ENCODE measurements around the gene FBXO34.
"Not testable (repeated sequence)": the region's sequence is repeated elsewhere in the genome, so short reads cannot be mapped to it uniquely, and the experiment has no call there.

The FBXO34 gene

DNA sequence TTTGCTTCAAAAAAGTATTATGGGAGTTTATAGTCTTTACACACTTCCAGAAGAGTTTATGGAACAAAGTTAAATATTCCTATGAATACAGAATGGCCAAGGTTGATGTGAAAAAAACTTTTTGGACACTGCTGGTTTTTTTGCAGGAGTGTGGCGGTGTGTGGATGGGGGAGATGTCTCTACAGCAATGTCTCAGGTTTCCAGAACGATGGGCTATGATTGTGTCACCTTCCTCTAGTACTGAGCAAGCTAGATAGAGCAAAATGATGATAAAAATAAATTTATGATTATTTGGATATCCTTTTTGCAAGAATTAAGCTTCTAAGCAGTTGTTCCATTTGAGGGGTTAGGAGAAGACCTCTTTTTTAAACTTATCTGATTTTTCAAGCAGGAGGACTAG lies 37.9 kb downstream of the FBXO34 start:
- no peak for DNase-seq (ENCODE audit: low spot score)

DNA sequence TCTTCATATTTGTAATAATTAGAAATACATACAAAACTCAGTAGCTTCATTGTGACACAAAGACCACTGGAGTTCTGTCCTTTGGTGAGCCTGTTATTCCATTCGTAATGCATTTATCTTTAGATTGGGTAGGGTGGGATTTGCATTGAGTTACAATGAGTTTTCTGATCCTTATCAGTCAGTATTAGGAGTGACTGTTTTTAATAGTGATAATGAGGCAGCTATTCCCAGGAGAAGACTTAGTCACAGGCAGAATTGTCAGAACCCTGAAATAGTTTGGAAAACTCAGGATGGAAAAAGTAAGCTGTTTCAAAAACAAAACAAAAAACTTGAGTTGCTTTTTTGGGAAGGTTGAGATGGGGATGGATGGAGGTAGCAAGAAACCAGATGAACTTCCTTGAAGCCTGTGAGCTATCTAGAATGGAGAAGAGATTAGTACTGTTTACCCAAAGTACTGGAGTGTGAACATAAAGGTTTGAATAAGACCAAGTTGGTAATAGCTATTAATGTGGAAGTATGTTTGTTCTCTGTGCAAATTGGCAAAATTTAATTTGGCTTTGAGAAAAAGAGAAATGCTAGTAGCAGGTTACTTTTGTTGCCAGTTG lies 38.6 kb downstream of the FBXO34 start:
- DNase-seq (ENCODE audit: low spot score): no peak

DNA sequence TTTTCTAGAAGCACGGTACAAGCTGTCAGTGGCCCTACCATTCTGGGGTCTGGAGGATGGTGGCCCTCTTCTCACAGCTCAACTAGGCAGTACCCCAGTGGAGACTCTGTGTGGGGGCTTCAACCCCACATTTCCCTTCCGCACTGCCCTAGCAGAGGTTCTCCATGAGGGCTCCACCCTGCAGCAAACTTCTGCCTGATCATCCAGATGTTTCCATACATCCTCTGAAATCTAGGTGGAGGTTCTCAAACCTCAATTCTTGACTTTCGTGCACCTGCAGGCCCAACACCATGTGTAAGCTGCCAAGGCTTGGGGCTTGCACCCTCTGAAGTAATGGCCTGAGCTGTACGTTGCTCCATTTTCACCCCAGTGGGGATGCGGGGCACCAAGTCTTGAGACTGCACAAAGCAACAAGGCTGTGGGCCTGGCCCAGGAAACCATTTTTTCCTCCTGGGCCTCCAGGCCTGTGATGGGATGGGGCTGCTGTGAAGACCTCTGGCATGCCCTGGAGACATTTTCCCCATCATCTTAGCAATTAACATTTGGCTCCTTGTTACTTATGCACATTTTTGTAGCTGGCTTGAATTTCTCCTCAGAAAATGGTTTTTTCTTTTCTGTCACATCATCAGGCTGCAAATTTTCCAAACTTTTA lies 41.3 kb downstream of the FBXO34 start:
- DNase-seq (ENCODE audit: low spot score): not testable (repeated sequence)

DNA sequence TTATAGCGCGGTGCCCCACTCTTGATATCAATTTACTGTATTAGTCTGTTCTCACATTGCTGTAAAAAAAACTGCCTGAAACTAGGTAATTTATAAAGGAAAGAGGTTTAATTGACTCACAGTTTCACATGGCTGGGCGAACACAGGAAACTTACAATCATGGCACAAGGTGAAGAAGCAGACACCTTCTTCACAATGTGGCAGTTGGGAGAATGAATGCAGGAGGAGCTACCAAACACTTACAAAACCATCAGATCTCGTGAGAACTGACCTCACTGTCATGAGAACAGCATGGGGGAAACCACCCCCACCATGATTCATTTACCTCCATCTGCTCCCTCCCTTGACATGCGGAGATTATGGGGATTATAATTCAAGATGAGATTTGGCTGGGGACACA lies 42.3 kb downstream of the FBXO34 start:
- DNase-seq (ENCODE audit: low spot score): no peak

DNA sequence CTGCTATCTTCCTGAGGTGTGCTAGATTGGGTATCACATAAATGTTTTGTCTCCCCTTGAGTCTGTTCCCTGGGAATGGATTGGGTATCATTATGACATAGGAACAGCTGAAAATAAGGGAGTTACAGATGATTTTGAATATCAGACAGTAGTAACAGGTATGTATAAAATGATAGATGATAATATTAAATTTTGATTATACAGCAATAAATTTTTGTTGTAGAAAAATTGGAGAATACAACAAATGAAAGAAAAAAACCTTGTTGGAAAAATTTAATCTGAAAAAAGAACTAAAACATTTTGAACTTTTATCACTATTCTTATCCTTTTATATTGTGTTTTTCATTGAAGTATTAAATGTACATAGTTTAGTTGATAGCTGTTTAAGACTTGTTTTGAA lies 43.2 kb downstream of the FBXO34 start:
- DNase-seq (ENCODE audit: low spot score): no peak

DNA sequence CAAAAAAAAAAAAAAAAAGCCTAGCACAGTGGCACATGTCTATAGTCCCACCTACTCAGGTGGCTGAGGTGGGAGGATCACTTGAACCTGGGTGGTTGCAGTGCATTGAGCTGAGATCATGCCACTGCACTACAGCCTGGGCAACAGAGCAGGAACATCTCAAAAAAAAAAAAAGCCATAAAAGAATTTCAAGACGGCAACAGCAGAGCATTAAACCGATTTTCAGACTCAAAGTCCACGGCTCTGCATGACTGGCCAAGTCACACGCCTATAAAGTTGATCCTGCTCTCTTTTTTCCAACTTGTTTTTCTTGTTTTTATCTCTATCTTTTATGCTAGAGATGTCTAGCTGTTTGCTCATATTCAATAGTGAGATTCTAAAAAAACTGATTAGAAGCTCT lies 45.3 kb downstream of the FBXO34 start:
- DNase-seq (ENCODE audit: low spot score): no peak

DNA sequence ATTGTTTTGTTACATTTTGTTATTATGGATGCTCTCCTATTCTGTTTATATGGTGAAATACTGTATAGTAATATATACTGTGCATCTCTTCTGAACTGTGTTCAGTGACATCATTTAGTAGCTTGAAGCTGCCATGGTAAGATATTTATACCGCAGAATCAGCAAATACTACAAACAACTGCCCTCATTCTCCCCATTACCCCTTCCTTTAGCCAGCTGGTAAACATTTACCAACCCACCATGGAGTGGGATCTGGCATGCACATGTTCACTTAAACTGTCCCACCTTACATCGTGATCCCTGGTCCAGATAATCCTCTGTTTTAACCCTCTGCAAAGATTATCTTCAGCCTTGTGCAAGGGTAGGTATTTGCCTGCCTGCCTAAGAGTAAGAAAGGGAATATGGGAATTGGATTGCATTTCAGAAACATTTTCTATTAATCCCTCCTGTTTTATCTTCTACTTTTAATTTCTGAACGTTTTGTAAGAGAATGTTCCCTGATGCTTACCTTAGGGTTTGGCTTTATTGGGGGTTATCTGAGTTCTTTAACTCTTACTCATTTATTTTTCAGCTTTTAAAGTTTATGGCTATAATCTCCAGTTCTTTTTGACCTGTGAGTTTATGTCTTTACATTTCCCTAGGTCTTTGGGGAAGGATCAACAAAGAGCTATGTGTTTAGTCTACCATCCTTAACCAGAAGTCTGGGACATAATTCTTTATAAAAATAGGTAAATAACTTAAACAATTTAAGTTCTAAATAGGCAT lies 46.5 kb downstream of the FBXO34 start:
- DNase-seq (ENCODE audit: low spot score): no peak

DNA sequence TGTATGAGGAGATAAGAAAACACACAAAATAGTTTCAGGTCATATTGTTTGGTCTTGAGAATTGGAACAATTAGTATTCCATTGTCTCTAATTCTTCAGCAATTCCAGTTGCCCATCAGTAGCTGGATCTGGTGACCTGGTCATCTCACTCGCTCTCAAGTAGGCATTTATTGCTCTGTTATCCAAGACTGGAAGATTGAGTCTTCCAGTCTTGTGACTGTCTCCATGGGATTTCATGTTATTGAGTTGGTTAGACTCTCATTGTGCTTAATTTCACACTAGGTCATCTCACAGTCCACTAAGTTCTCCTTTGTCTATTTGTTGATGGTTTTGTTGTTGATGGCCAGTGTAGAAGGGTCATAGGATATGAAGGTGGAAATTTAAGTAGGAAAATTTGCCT lies 47.5 kb downstream of the FBXO34 start:
- no peak for DNase-seq (ENCODE audit: low spot score)

DNA sequence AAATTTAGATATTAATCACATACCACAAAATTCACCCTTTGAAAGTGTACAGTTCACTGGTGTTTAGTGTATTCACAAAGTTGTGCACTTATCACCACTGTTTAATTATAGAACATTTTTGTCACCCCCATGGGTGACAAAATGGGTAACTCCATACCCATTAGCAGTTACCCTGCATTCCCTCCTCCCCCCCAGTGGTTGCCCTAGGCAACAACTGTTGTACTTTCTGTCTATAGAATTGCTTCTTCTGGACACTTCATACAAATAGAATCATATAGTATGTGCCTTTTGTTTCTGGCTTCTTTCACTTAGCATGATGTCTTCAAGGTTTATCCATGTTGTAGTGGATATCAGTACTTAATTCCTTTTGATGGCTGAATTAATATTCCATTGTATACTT lies 52.7 kb downstream of the FBXO34 start:
- DNase-seq (ENCODE audit: low spot score): no peak

DNA sequence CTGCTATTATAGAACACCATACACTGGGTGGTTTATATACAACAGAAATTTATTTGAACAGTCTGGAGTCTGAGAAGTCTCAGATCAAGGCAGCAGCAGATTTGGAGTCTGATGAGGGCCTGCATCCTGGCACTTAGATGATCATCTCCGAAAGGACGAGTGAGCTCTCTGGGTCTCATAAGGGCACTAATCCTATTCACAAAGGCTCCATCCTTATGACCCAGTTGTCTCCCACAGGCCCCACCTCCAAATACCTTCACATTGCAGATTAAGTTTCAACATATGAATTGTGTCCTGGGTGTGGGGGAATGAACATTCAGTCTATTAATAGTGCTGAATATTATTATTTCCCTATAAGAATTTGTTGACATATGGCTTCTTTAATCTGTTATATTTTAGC lies 53.6 kb downstream of the FBXO34 start:
- DNase-seq (ENCODE audit: low spot score): no peak

DNA sequence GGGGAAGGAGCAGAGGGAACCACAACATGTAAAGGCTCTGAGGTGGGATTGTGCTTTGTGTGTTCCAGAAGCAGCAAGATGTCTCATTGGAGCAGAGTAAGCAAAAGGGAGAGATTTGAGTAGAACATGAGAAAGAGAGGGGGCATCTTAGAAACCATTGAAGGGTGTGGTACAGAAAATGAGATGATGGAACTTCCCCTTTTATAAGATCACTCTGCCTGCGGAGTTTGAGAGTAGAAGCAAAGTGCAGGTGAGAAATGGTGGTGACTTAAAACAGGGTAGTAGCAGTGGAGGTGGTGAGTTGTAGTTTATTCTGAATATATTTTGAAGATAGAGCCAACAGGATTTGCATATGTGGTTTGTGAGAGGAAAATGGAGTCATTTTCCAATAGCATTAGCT lies 56.0 kb downstream of the FBXO34 start:
- peak; percentile 12 for DNase-seq (ENCODE audit: low spot score)

DNA sequence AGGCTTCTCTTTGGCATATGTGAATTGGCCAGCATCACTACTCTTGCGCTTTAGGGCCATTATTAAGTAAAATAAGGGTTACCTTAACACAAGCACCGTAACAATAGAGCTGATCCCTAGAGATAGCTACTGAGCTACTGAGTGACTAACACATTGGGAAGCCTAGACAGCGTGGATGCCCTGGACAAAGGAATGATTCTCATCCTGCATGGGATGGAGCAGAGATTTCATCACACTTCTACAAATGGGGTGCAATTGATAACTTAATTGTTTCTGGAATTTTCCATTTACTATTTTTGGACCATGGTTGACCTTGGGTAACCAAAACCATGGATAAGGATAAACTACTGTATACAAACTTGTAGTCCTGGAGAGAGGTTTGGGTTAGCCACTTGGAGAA lies 57.1 kb downstream of the FBXO34 start:
- no peak for DNase-seq (ENCODE audit: low spot score)

DNA sequence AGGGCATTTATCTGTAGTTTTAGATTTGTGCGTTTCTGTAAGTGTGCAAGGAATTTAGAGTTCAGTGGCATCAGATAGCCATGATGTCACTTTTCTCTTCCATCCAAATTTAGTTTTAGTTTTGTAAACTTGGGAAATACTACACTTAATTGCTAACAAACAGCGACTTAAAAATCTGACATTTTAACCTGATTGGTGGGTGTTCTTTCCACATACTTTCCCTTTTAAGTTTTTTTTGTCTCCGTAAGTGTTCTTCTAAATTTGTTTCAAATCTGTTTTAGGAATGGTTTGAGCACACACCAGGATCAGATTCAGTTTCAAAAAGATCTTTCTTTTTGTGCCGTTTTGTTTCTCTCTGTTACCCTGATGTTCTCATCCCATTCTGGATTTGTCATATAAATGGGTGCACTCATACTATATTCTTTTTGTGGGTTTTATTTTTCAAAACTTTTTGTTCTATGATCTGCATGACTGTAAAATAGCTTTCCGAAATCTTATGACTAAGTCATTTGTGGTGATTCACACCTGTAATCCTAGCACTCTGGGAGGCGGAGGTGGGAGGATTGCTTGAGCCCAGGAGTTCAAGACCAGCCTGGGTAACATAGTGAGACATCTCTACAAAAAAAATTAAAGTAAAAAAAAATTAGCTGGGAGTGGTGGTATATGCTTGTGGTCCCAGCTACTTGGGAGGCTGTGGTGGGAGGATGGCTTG lies 58.9 kb downstream of the FBXO34 start:
- peak; percentile 11 for DNase-seq (ENCODE audit: low spot score)

DNA sequence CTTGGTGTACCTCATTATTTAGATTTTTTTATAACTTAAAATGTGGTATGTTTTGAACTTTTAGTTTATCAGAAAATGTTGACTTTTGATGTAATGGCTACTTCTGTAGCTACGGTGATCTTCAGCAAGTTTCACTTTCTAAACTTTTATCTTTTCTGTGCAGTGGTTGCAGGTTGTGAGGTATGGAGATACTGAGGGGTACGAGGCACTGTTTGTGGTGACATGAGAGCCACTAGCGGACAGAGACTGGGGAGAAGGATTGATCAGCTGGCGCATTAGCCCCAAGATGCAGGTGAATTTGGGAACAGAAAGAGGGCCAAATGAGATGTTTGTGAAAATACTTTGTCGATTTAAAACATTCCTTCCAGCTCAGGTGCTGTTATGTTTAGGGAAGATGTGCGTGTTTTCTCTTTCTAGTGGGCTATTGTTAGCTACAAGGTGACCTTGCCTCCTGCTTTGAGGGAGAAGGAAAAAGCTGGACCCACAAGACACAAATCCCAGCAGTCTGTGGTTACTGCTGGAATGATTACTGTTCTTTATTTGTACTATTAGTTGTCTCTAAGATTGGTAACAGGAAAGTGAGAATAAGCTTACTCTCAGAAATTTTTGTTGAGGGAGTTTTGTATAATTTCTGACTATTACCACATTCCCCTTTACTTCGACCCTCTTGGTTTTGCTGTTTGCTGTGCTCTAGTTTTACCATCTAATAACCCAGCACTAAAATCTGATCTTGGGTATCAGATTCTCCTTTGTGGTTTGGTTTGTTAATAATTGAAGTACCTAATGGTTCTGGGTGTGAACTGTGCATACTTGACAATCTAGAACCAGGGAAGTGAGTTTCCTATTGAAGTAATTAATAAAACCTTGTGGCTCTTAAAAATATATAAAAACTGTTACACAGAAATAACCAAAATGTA lies 61.7 kb downstream of the FBXO34 start:
- peak; percentile 26 for DNase-seq (ENCODE audit: low spot score)

DNA sequence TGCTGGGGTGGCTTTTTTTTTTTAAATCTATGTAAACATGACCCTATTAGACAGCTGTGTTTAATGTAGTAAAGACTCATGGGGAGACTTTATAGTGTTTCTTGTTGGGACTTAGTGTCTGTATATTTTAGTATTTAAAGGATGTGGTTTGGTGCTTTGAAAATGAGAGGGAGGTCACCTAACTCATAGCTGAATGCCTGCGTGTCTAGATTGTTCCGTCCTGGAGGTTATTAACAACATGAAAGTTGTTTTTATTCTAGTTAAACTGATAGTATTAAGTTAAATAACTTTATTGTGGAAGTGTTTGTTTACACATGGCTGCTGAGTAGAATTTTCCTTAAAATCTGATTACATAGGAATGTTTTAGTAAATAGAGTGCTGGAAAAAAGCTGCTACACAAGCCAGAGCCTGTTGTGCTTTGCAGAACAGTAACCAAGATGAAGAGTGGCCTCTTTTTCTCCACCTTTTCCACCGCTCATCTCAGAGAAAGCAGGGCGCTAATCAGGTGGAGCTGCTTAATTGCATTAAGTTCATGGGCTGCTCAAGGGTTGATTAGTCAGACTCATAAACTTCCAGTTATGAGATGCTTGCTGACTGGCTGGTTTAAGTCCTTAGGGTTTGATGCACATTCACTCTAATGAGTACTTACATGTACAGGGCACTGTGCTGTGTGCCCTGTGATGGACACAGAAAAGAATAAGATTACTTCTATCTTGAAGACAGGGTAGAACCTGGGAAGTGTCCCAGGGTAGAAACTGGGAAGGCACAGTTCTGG lies 62.7 kb downstream of the FBXO34 start:
- DNase-seq (ENCODE audit: low spot score): peak; percentile 35

DNA sequence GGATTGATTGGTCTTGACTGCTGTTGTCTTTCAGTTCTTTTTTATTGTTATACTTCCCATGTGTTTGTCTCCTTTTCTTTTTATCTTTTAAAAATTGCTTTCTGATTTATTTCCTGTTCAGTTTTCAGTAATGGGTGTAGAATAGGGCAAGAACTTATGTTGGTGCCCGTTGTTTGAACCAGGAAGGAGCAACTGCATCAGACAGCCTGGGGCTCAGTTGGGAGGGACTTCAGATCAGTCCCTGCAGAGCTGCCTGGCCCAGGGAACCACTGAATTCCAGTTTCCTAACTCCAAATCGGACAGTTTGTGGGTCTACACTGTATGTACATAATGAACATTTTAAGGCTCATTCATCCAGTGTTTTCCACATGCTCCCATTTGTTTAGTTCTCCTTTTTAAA lies 64.9 kb downstream of the FBXO34 start:
- DNase-seq (ENCODE audit: low spot score): peak; percentile 31

DNA sequence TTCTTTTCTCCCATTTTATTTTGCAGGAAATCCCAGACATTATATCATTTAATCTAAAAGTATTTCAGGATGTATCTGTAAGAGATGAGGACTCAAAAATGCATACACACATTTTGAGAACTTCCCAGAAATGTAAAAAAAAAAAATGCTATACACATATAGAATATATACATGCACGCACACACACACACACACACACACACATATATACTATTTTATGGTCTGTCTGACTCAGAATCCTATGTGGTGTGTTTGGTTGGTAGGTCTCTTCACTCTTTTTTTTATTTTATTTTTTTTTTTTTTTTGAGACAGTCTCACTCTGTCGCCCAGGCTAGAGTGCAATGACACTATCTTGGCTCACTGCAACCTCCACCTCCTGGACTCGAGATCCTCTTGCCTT lies 65.5 kb downstream of the FBXO34 start:
- DNase-seq (ENCODE audit: low spot score): no peak

DNA sequence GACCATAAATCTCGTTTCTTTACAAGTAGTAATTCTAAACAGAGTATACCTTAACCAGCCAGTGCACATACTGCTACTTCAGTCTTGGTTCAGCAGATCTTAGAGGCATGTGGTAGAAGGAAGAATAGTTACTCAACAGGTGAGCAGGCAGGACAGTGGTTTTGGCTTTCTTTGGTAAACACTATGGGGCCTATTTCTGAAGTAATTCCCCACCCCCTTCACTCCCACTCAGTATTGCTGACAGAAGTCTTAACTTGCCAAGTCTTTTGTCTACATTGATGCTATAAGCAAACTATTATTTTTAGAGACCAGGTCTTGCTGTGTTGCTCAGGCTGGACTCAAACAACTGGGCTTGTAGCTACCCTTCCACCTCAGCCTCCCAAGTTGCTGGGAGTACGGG lies 68.5 kb downstream of the FBXO34 start:
- no peak for DNase-seq (ENCODE audit: low spot score)

DNA sequence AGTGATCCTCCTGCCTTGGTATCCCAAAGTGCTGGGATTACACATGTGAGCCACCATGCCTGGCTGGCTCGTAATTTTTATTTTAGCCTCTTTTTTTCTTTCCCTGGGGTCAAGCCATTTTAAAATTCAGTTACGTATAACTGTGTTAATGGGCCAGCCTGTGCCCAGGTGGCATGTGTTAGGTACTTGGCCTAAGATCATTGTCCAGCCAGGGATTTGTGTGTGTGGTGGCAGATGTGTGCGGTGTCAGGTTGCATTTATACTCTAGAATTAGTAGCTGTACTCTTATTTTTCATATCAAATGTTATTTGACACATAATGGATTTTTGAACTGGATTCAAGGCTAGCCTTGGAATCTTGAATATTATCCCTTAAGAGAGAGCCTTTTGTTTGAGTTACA lies 69.3 kb downstream of the FBXO34 start:
- no peak for DNase-seq (ENCODE audit: low spot score)

DNA sequence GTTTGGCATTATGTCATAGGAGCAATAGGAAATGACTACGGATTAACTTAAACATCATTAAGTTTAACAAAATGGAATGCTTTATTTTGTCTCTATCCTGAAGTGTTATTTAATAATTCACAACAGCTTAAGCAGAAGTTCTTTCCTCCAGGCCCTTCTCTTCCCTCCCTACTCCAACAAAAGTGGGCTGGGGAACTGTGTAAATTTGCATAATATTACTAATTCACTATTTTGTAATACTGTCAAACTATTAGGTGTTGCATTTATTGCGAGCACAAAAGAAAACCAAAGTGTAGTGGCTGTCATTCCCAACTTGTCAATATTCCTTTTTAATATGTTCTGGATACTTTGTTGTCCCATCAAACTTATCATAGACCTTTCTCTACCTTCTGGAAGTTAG lies 70.6 kb downstream of the FBXO34 start:
- no peak for DNase-seq (ENCODE audit: low spot score)

DNA sequence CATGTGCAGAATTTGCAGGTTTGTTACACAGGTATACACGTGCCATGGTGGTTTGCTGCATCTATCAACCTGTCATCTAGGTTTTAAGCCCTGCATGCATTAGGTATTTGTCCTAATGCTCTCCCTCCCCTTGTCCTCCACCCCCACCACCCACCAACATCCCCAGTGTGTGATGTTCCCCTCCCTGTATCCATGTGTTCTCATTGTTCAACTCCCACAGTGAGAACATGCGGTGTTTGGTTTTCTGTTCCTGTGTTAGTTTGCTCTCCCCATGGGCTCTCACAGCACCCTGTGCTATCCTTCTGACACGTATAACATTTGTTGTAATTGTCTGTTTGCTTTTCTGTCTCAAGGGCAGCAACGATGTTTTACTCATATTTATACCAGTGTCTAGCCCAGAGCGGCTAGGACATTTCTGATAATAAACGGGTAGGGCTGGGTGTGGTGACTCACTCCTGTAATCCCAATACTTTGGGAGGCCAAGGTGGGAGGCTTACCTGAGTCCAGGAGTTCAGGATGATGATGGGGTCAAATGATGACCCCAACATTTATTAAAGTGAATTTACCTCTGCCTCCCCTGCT lies 73.5 kb downstream of the FBXO34 start:
- DNase-seq (ENCODE audit: low spot score): not testable (repeated sequence)
